ENCODE results near the gene MRPS6.

GRCh38 chr21:34094949-34095348 is 21.6 kb downstream of the MRPS6 start:
- no peak for TF ChIP-seq CTCF (IDR thresholded peaks at IDR 0.05 in 2 of 3, conservative IDR thresholded peaks at IDR 0.05 in 1 of 3; ENCODE audit: control insufficient read depth in 2 of 3, extremely low read depth in 1 of 3, insufficient read depth in 1 of 3, low read depth in 3 of 3, low read length in 3 of 3)
- no peak for TF ChIP-seq ZNF384 (IDR thresholded peaks at IDR 0.05; ENCODE audit: borderline replicate concordance, low read depth, low read length)
- no peak for TF ChIP-seq TCF7 (IDR thresholded peaks at IDR 0.05; ENCODE audit: borderline replicate concordance)
- TF ChIP-seq STAT1 (conservative IDR thresholded peaks at IDR 0.05) = no peak

Data from GM12878 (cell line).